ENCODE measurements around the gene SPATA1. TPM values are rescaled to one million over a fixed set of nuclear protein-coding genes. Genes with fewer than 3 reads are reported as not detected.
A peak's percentile ranks its signal among the peaks of the same experiment; 100 is the strongest.
"Not testable (repeated sequence)": the region's sequence is repeated elsewhere in the genome, so short reads cannot be mapped to it uniquely, and the experiment has no call there.

Gene SPATA1
- total RNA-seq, 1 donor from 2014 or later, result 1.3 TPM

GRCh38 chr1:84502927-84503326 lies 3.3 kb upstream of the SPATA1 start:
- peaks cover 4% of the 10 kb centered on the region for H3K27me3 Mint-ChIP-seq (ENCODE audit: unreplicated experiment)
- H3K36me3 Mint-ChIP-seq (ENCODE audit: unreplicated experiment), result peaks cover 5% of the 10 kb centered on the region
- peaks cover 8% of the 10 kb centered on the region for H3K9me3 Mint-ChIP-seq (ENCODE audit: unreplicated experiment)
- TF ChIP-seq CTCF (IDR thresholded peaks at IDR 0.05; ENCODE audit: partially characterized antibody, unreplicated experiment), result no peak
- peak overlapping the region; percentile 99 for H3K4me3 Mint-ChIP-seq (ENCODE audit: unreplicated experiment)
- peak; percentile 23 for DNase-seq
- peaks cover 17% of the 10 kb centered on the region for H3K4me1 Mint-ChIP-seq (ENCODE audit: low read depth, unreplicated experiment)
- peak overlapping the region; percentile 93 for H3K27ac Mint-ChIP-seq (ENCODE audit: unreplicated experiment)

- no peak for DNase-seq
- peaks cover 8% of the 10 kb centered on the region for H3K9me3 Mint-ChIP-seq (ENCODE audit: unreplicated experiment)
- peak overlapping the region; percentile 93 for H3K27ac Mint-ChIP-seq (ENCODE audit: unreplicated experiment)
- H3K36me3 Mint-ChIP-seq (ENCODE audit: unreplicated experiment), result peaks cover 5% of the 10 kb centered on the region
- H3K4me1 Mint-ChIP-seq (ENCODE audit: low read depth, unreplicated experiment), result peaks cover 17% of the 10 kb centered on the region
- H3K27me3 Mint-ChIP-seq (ENCODE audit: unreplicated experiment), result peaks cover 4% of the 10 kb centered on the region
- peak overlapping the region; percentile 99 for H3K4me3 Mint-ChIP-seq (ENCODE audit: unreplicated experiment)
- TF ChIP-seq CTCF (IDR thresholded peaks at IDR 0.05; ENCODE audit: partially characterized antibody, unreplicated experiment), result no peak
These were observed 1.4 kb upstream of the SPATA1 start for GRCh38 chr1:84504580-84505492.

GRCh38 chr1:84505493-84506001 lies 639 bp upstream of the SPATA1 start:
- Mint-ChIP-seq H3K4me1 (ENCODE audit: low read depth, unreplicated experiment) (peaks cover 17% of the 10 kb centered on the region), H3K4me3 (ENCODE audit: unreplicated experiment) (peak overlapping the region; percentile 99), H3K27me3 (ENCODE audit: unreplicated experiment) (peaks cover 4% of the 10 kb centered on the region), H3K27ac (ENCODE audit: unreplicated experiment) (peak overlapping the region; percentile 93), H3K36me3 (ENCODE audit: unreplicated experiment) (peaks cover 5% of the 10 kb centered on the region), H3K9me3 (ENCODE audit: unreplicated experiment) (peaks cover 8% of the 10 kb centered on the region)
- TF ChIP-seq CTCF (IDR thresholded peaks at IDR 0.05; ENCODE audit: partially characterized antibody, unreplicated experiment), result no peak
- DNase-seq, result peak; percentile 73

GRCh38 chr1:84506729-84507453 lies 705 bp downstream of the SPATA1 start:
- peak overlapping the region; percentile 95 for H3K4me3 Mint-ChIP-seq (ENCODE audit: unreplicated experiment)
- peak; percentile 81 for DNase-seq
- H3K27ac Mint-ChIP-seq (ENCODE audit: unreplicated experiment), result peak overlapping the region; percentile 64
- peaks cover 6% of the 10 kb centered on the region for H3K9me3 Mint-ChIP-seq (ENCODE audit: unreplicated experiment)
- peaks cover 9% of the 10 kb centered on the region for H3K4me1 Mint-ChIP-seq (ENCODE audit: low read depth, unreplicated experiment)
- H3K36me3 Mint-ChIP-seq (ENCODE audit: unreplicated experiment), result peaks cover 5% of the 10 kb centered on the region
- TF ChIP-seq CTCF (IDR thresholded peaks at IDR 0.05; ENCODE audit: partially characterized antibody, unreplicated experiment), result no peak
- peaks cover 4% of the 10 kb centered on the region for H3K27me3 Mint-ChIP-seq (ENCODE audit: unreplicated experiment)

GRCh38 chr1:84507887-84508286 lies 1.7 kb downstream of the SPATA1 start:
- not testable (repeated sequence) for H3K4me1 Mint-ChIP-seq (ENCODE audit: low read depth, unreplicated experiment); H3K4me3 Mint-ChIP-seq (ENCODE audit: unreplicated experiment); H3K9me3 Mint-ChIP-seq (ENCODE audit: unreplicated experiment); DNase-seq; H3K36me3 Mint-ChIP-seq (ENCODE audit: unreplicated experiment); H3K27me3 Mint-ChIP-seq (ENCODE audit: unreplicated experiment); H3K27ac Mint-ChIP-seq (ENCODE audit: unreplicated experiment)

All from glutamatergic neuron (in vitro differentiated cells).